NCI-H2081 treated with DMSO at 0.1 percent for 48 hours (cell line): ENCODE measurements around the gene ACKR4.
"Not testable (repeated sequence)": the region's sequence is repeated elsewhere in the genome, so short reads cannot be mapped to it uniquely, and the experiment has no call there.

Source experiments
- DNase-seq: peaks from one replicate; lab custom pipeline; 2025; lab: John Stamatoyannopoulos, UW

ACKR4 gene

DNA sequence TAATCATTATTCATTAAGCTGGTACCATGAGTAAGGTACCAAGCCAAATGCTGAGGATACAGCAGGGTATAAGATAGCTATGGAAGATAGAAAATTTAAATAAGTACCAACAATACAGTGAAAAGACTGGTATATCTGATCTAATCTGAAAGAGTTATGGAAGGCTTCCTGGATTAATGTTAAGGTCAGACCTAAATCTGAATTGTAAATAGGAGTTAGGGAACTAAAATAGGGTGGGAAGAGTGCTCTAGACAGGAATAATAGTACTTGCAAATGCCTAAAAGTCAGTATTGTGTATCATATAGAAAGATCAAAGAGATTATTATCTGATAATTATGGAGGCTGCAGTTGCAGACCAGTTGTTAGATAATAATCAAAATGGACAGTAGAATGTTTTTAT, 2.6 kb upstream of the ACKR4 start:
- DNase-seq: no peak

DNA sequence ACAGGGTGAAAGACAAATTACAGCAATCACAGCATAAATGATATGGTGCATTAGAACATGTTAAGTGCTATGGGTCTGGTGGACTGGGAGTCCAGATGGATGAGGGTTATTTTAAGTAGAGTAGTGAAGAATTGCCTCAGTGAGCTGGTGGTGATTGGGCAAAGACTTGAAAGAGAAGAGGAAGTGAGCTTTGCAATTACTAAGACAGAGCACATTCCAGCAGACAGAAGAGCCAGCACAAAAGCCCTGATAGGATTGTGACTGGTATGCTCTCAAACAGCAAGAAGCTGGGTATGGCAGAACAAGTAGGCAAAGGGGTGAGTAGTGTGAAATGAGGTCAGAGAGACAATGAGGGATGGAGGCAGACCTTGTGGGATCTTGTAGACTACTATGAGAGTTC, 2.1 kb upstream of the ACKR4 start:
- DNase-seq: no peak

DNA sequence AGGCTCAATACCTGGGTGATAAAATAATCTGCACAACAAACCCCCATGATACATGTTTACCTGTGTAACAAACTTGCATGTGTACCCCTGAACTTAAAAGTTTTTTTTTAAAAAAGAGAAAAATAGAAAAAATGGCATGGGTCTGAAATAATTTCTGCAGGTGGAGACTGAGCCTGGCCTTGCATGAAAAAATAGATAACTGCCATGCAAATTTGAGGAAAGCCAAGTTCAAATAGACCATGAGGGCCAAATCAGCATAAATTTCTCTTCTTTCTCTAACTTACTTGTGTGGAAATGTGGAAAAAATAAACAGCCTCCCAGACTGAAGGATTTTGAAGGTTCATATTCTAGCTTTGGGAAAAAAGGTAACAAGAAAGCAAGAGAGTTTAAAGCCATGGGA, 744 bp upstream of the ACKR4 start:
- DNase-seq: no peak

DNA sequence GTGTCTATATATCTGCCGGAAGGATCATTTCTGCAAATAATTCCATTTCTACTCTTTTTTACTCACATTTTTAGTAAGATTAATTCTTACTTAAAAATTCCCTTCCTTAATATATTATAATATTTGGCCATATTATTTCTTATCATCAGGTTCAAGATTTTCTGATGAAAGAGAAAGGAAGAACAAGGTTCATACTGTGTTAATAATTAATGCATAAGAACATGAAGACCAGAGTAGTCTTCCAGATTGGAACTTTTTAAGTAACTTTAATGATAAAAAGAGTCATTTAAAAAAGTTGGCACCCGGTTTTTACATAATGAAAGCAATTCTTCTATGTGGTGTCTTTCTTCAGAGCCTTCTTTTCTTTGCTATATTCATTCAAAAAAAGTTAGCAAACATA, 590 bp downstream of the ACKR4 start:
- DNase-seq: no peak

DNA sequence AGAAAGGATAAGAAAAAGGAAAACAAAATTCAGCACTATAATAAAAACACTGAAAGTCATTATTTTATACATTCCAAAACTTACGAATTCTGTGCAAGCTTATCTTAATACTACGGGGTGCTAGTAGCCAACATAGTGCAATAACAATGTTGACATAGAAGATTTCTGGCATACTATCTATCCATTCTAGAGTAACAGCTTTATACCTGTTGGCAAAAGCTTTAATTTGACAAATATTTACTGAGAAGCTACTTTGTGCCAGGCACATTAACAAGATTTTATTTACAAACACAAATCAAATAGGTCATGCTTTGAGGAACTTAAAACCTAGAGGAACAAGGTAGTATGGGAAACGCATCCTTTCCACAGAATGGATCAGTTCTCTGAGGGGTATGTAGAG, 1.1 kb downstream of the ACKR4 start:
- no peak for DNase-seq

DNA sequence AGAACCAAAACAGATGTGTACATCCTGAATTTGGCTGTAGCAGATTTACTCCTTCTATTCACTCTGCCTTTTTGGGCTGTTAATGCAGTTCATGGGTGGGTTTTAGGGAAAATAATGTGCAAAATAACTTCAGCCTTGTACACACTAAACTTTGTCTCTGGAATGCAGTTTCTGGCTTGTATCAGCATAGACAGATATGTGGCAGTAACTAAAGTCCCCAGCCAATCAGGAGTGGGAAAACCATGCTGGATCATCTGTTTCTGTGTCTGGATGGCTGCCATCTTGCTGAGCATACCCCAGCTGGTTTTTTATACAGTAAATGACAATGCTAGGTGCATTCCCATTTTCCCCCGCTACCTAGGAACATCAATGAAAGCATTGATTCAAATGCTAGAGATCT, 3.5 kb downstream of the ACKR4 start:
- DNase-seq: not testable (repeated sequence)

DNA sequence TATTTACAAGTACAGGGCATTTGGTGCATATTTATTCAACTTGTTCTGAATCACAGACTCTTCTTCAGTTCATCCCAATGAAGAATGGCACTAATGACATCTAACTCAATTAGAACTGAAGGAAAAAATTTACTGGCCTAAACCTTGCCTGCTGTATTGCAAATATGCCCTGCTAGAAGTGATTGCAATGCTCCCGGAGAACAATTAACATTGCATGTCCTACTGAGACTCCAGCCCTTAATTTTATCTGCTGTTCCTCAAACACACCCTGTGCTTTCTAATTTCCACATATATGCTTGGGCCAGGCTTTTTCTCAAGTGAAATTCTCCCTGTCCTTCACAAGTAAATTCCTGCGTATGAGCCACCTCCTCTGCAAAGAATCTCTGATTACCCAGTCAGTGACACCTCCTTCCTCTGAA, 8.3 kb downstream of the ACKR4 start:
- no peak for DNase-seq

DNA sequence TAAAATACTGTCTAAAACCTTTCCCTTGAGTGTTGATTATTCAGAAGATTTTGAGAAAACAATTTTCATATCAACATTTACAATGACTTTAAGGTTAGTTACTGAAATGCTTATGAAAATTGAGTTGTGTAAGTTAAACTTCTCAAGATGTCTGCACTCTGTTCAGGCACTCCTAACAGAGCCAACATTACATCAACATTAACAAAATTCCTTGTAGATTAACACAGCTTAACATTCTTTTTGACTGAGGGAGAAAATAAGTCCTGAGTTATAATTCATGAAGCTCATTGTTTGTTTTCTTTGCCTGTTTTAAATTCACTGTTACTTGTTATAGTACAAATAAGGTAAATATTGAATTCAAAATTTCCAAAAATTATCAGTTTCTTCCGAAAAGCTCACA, 9.0 kb downstream of the ACKR4 start:
- DNase-seq: no peak

DNA sequence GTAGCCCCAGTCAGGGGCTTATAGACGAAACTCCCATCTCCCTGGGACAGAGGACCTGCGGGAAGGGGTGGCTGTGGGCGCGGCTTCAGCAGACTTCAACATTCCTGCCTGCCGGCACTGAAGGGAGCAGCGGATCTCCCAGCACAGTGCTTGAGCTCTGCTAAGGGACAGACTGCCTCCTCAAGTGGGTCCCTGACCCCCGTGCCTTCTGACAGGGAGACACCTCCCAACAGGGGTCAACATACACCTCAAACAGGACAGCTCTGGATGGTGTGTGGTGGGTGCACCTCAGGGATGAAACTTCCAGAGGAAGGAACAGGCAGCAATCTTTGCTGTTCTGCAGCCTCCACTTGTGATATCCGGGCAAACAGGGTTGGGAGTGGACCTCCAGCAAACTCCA, 9.6 kb downstream of the ACKR4 start:
- DNase-seq: not testable (repeated sequence)

DNA sequence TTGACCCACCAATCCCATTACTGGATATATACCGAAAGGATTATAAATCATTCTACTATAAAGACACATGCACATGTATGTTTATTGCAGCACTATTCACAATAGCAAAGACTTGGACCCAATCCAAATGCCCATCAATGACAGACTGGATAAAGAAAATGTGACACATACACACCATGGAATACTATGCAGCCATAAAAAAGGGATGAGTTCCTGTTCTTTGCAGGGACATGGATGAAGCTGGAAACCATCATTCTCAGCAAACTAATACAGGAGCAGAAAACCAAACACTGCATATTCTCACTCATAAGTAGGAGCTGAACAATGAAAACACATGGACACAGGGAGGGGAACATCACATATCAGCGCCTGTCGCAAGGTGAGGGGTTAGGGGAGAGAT, 18.2 kb downstream of the ACKR4 start:
- not testable (repeated sequence) for DNase-seq

DNA sequence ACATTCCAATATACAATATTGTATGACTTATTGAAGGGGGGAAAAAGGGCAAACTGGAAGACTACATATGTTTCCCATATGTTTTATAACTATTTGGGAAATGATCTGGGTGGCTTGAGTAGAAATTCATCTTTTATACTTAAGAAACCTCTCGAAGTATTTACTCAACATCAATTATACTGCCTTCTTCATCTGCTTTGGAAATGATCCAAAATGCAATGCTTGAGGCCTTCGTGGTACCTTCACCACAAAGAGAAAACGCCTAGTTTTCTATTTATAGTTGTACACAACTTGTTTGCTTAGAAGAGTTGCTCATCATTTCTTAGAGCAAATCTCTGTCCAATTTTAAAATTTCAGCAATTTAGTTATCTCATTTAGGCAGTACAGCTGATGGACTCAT, 18.8 kb downstream of the ACKR4 start:
- DNase-seq: no peak

DNA sequence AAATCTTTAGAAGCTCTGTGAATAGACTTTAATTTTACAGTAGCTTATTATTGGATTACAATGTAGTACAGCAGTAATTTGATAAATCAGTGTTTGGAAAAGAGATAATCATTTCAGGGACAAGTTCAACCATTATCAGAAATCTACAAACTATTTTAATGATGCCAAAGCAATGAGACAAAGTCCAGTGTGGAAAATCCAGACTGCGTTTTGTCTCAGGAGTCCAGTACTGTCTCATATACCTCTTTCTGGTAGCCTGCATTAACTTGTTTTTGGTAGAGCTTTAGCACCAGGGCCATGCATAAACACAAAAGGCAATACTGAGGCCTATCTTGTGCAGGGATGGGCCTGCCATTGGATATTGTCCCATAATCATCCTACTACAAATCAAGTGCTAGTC, 19.7 kb downstream of the ACKR4 start:
- DNase-seq: no peak

DNA sequence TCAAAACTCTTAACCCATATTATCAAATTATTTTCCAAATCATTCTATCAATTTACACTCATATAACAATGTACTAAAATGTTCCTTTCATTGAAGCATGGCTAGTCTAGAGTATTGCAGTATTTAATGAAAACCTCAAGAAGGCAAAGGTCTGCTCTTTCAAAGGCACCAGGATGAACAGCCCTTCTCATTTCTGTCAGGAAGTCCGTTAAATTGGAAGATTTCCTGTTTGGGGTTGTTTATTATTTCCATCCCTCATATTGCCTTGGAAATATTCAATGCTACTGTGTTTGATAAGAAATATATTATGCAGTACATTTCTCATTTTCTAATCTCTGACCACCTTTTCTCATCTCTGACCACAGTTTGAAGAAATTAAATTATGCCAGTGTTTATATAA, 25.1 kb downstream of the ACKR4 start:
- no peak for DNase-seq

DNA sequence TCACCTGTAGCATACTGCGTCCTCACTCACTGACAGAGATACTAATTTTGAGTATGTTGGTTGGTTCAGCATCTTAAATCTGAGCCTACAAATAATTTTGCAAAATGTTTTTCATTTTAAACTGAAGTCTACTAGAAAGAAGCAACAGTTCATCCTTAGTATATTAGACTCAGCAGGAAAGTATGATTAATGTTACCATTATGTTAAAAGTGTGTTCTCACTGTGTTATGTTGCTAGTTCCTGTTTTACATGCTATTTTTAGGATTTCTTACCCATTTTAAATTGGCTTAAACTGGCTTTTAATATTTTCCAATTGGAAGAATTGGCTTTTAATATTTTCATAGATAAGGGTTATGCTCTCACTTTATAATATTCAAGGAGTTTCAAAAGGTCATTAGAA, 25.7 kb downstream of the ACKR4 start:
- no peak for DNase-seq

DNA sequence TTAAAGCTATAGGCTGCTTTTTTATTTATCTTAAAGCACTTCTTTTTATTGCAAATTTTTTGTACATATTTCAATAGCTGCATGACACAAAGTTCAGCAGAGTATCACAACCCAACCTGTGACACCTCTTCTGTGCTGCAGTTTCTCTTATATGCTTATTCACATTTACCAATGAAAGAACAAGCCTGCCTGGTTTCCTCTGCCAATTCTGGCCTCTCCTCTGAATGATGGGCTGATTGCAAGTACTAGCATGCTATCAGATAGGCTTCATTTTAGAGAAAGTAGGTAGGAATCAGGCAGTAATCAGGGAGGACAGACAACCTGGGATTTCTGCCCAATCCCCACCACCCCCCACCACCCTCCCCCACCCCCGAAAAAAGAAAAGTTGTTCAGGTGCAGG, 26.6 kb downstream of the ACKR4 start:
- DNase-seq: no peak

DNA sequence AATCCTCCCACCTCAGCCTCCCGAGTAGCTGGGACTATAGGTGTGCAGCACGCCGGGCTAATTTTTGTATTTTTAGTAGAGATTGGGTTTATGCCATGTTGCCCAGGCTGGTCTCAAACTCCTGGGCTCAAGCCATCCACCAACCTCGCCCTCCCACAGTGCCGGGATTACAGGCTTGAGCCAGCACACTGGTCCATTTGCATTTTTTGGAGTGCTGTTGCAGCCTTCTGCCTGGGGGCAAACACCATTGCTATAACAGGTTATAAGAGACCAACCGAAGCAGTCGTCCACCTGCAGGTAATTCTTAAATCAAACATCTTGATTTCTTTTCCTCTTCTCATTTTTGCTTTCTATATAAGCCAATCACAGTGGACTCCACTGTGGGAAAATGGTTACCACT, 27.7 kb downstream of the ACKR4 start:
- no peak for DNase-seq

DNA sequence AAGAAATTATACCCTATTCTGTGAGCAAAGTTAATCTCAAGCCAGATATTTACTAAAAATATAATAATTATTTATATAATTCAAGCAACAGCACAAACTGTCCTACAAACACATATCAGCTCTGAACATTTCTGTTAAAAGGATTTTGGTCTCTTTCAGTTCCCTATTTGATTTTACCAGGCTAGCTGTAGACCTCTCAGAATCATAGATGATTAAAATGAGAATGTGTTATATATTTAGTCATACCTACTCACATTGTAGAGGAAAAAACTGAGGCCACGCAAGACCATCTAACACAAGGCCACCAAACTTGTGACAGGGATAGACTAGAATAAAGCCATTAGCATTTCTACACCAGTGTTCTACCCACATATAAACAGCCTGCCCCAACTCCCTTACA, 28.5 kb downstream of the ACKR4 start:
- DNase-seq: no peak

DNA sequence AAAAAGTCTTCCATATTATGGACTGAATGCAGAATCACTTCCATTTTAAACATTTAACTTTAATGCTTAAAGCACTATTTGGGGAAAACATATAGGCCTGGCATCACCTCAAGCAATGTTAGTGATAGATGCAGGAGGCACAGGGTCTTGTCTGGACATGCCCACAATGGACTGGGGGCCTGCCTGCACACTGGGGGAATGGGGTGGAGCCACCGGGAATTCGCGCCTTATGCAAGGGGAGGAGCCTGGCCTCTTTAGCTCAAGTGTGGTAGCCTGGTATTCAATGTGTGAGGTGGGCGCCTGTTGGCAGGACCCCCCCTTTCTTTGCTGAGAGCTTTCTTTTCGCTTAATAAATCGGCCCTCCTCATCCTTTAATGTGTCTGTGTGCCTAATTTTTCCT, 29.9 kb downstream of the ACKR4 start:
- DNase-seq: no peak

DNA sequence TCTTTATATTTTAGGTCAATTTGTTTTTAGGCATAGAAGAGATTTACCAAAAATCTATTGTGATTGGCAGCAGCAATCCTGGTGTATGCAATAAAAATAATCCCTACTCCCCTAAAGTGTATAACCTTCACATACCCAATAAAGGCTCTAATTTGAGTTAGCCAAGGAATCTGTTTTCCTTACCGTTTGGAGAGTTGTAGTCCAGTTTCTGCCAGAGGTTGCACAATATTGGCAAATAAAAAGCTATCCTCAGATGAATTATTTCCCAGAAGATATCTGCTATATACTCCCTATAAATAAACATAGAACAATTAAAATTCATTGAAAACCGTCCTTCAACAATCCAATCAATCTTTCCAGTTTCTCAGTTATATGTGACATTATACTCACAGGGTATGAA, 31.1 kb downstream of the ACKR4 start:
- DNase-seq: no peak

DNA sequence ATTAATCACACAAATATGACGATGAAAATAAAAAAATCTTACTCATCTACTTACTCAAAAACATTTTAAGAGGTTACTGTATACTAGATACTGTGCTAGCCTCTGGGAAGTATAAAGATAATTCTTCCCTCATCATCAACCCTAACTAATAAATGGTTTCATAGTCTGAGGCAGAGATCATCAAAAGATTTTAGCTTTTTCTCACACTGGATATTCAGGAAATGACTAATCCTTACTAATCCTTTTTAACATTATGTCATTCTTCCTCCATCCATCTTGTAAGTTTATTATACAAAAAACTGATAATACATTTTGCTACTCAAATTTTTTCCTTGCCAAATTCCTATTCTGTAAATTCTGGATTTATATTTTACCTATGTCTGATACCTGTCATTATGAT, 32.9 kb downstream of the ACKR4 start:
- no peak for DNase-seq

DNA sequence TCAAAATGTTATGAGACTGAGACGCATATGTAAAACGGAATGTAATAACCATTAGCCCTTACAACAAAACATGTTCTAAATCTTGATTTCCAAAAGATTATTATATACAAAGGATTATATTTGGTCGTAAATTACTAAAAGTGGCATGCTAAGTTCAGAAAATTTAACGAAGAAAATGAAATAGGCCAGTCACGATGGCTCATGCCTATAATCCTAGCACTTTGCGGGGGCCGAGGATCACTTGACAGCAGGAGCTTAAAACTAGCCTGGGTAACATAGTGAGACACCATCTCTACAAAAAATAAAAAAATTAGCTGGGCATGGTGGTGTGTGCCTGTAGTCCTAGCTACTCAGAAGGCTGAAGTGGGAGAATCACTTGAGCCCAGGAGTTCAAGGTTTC, 33.5 kb downstream of the ACKR4 start:
- no peak for DNase-seq

DNA sequence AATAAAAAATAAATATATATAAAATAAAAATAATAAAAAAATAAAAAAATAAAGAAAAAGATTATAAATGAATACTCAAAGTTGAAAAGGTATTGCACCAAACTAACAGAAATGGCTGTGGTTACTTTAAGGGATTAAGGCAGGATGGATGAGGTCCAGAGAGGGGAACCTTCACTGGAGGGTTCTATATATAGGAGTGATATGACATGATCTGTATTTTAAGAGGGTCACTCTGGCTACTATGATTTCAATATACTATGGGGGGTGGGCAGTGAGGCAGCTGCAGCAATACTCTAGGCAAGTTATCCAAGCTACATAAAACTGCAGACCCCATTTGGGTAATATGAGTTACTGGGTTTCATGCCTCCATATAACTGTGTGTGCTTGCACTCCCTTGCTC, 38.0 kb downstream of the ACKR4 start:
- no peak for DNase-seq

DNA sequence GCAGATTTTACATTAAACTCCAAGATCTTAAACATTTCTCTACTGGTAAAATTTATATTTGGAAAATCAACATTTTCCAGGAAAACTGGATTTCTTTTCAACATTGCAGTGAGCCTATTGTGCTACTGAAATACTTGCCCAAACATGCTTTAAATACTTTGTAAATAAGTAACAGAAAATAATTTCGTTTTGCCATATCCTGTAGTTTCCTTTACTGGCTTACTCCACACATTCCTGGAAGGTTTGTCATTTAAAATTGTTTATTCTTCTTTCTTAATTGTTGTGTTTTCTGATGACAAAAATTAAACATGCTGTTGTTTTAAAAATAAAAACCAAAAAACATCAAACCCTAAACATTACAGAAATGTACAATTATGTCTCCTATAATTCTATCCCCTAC, 40.5 kb downstream of the ACKR4 start:
- no peak for DNase-seq

DNA sequence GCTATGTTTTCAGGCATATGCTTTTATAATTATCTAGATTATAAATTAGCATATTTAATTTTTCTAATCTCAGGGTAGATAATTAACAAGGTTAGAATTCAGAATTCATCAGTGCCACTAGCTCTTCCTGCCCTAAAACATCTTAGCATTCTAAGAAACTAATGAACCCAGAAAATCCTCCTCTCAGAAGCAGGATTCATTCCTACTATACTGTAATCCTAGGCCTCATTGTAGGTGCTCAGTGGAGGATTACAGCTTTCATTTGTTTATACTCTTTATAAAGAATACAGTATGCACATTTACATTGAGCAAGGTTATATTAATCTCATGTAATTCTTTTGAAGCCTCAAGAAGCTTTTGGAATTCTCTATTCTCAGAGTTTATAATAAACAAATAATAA, 41.6 kb downstream of the ACKR4 start:
- DNase-seq: no peak

DNA sequence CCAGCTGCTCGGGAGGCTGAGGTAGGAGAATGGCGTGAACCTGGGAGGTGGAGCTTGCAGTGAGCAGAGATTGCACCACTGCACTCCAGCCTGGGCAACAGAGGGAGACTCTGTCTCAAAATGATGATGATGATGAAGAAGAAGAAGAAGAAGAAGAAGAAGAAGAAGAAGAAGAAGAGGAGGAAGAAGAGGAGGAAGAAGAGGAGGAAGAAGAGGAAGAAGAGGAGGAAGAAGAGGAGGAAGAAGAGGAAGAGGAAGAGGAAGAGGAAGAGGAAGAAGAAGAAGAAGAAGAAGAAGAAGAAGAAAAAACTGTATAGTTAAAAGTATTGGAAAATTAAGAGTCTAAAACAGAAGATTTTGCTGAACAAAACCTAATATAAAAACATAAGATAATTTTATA, 44.4 kb downstream of the ACKR4 start:
- DNase-seq: not testable (repeated sequence)
